ENCODE results near the gene LHPP.

- TF ChIP-seq CTCF (IDR thresholded peaks at IDR 0.05) (no peak), POLR2A (IDR thresholded peaks at IDR 0.05) (no peak)
Observed at GRCh38 chr10:124593431-124593985, 131.9 kb downstream of the LHPP start.
